Sigmoid colon (tissue), 4 donors: Measurements from ENCODE around the gene FOXP3.

Experiments used
- CTCF ChIP-seq, 4 experiments: fragments of 450-650 bp in 3 of 4; fragments of 200-600 bp in 1 of 4; IDR thresholded peaks; one replicate each; pipeline ENCODE4 v1.5.1; 2016 to 2019; ENCODE audit warnings: antibody characterized with exemption in 4 of 4, mild to moderate bottlenecking in 3 of 4, moderate library complexity in 2 of 4
- POLR2A ChIP-seq, 2 donors: fragments of 450-650 bp; IDR thresholded peaks; one replicate each; pipeline ENCODE4 v1.6.1; 2016; ENCODE audit warnings: antibody characterized with exemption in 2 of 2, mild to moderate bottlenecking in 2 of 2, moderate library complexity in 2 of 2
- POLR2AphosphoS5 ChIP-seq, 4 donors: sonication (generic); formaldehyde crosslinking; IDR thresholded peaks; one replicate each; pipeline ENCODE4 v1.6.1; 2017; ENCODE audit warnings: antibody characterized with exemption in 4 of 4

- no peak for TF ChIP-seq CTCF (IDR thresholded peaks at IDR 0.05)
- no peak for TF ChIP-seq POLR2A (IDR thresholded peaks at IDR 0.05)
- TF ChIP-seq POLR2AphosphoS5 (IDR thresholded peaks at IDR 0.05), result no peak
Measured at GRCh38 chrX:49220100-49220499, 44.4 kb downstream of the FOXP3 start.
